HEK293T (cell line): ENCODE results near the gene PPM1K.

Experiments
- BHLHE40 ChIP-seq: fragments of 450-650 bp; IDR thresholded peaks from 2 replicates; pipeline ENCODE4 v1.6.1; 2016; ENCODE audit warnings: mild to moderate bottlenecking, moderate library complexity, borderline replicate concordance
- FOXK2 ChIP-seq: fragments of 450-650 bp; IDR thresholded peaks from 2 replicates; pipeline ENCODE4 v1.6.1; 2016; ENCODE audit warnings: mild to moderate bottlenecking
- HDGF ChIP-seq: fragments of 450-650 bp; IDR thresholded peaks from 2 replicates; pipeline ENCODE4 v1.6.1; 2017; ENCODE audit warnings: antibody characterized with exemption, borderline replicate concordance

- no peak for TF ChIP-seq FOXK2
- TF ChIP-seq BHLHE40, result no peak
- no peak for TF ChIP-seq HDGF
Measured at GRCh38 chr4:88295656-88296055, 11.3 kb upstream of the PPM1K start.
